Measurements from ENCODE around the gene TBC1D8.

The TBC1D8 gene

GRCh38 chr2:101106453-101107181 is 44.6 kb downstream of the TBC1D8 start:
- Histone ChIP-seq H3K4me3 (no peak overlapping the region), H3K9ac (no peak overlapping the region)

GRCh38 chr2:101105654-101106053 is 45.5 kb downstream of the TBC1D8 start:
- H3K36me3 ChIP-seq = no peaks in the 10 kb centered on the region
- no peak overlapping the region for H3K4me3 ChIP-seq
- H3K4me2 ChIP-seq = no peak overlapping the region
- H3K4me1 ChIP-seq = no peaks in the 10 kb centered on the region
- H3K27ac ChIP-seq = no peak overlapping the region
- no peaks in the 10 kb centered on the region for H3K27me3 ChIP-seq
- peaks cover 22% of the 10 kb centered on the region for H3K9me3 ChIP-seq
- H4K20me1 ChIP-seq = no peaks in the 10 kb centered on the region
- H3K9ac ChIP-seq = no peak overlapping the region
- no peak for TF ChIP-seq Cebpa-rat (IDR thresholded peaks at IDR 0.05)

More at GRCh38 chr2:101106453-101107181, 44.6 kb downstream of the TBC1D8 start:
- Histone ChIP-seq H3K36me3 (no peaks in the 10 kb centered on the region), H3K27ac (no peak overlapping the region), H4K20me1 (no peaks in the 10 kb centered on the region), H3K4me2 (no peak overlapping the region), H3K9me3 (peaks cover 16% of the 10 kb centered on the region), H3K4me1 (no peaks in the 10 kb centered on the region), H3K27me3 (no peaks in the 10 kb centered on the region)
- TF ChIP-seq Cebpa-rat (IDR thresholded peaks at IDR 0.05) = no peak

GRCh38 chr2:101097638-101098037 is 53.5 kb downstream of the TBC1D8 start:
- Histone ChIP-seq H3K27me3 (no peaks in the 10 kb centered on the region), H3K4me2 (no peak overlapping the region), H3K9me3 (peaks cover 16% of the 10 kb centered on the region), H4K20me1 (no peaks in the 10 kb centered on the region), H3K4me3 (no peak overlapping the region), H3K36me3 (no peaks in the 10 kb centered on the region), H3K9ac (no peak overlapping the region), H3K27ac (no peak overlapping the region), H3K4me1 (no peaks in the 10 kb centered on the region)
- no peak for TF ChIP-seq Cebpa-rat (IDR thresholded peaks at IDR 0.05)

GRCh38 chr2:101096619-101097142 is 54.5 kb downstream of the TBC1D8 start:
- Histone ChIP-seq H3K4me3 (no peak overlapping the region), H3K27ac (no peak overlapping the region), H3K27me3 (no peaks in the 10 kb centered on the region), H3K4me1 (no peaks in the 10 kb centered on the region), H3K9ac (no peak overlapping the region), H4K20me1 (no peaks in the 10 kb centered on the region), H3K36me3 (no peaks in the 10 kb centered on the region), H3K9me3 (peaks cover 9% of the 10 kb centered on the region), H3K4me2 (no peak overlapping the region)
- no peak for TF ChIP-seq Cebpa-rat (IDR thresholded peaks at IDR 0.05)

- Histone ChIP-seq H3K4me1 (no peaks in the 10 kb centered on the region), H3K4me3 (no peak overlapping the region), H3K36me3 (no peaks in the 10 kb centered on the region), H3K27me3 (no peaks in the 10 kb centered on the region), H4K20me1 (no peaks in the 10 kb centered on the region), H3K4me2 (no peak overlapping the region), H3K9ac (no peak overlapping the region), H3K27ac (no peak overlapping the region), H3K9me3 (no peaks in the 10 kb centered on the region)
- TF ChIP-seq Cebpa-rat (IDR thresholded peaks at IDR 0.05) = no peak
These were observed 56.8 kb downstream of the TBC1D8 start for GRCh38 chr2:101094351-101094750.

GRCh38 chr2:101089942-101090799 is 61.0 kb downstream of the TBC1D8 start:
- H3K4me2 ChIP-seq = no peak overlapping the region
- no peak overlapping the region for H3K27ac ChIP-seq
- no peak for TF ChIP-seq Cebpa-rat (IDR thresholded peaks at IDR 0.05)
- H3K4me3 ChIP-seq = no peak overlapping the region
- no peaks in the 10 kb centered on the region for H3K9me3 ChIP-seq
- H4K20me1 ChIP-seq = no peaks in the 10 kb centered on the region
- no peak overlapping the region for H3K9ac ChIP-seq
- no peaks in the 10 kb centered on the region for H3K4me1 ChIP-seq
- no peaks in the 10 kb centered on the region for H3K27me3 ChIP-seq
- no peaks in the 10 kb centered on the region for H3K36me3 ChIP-seq

- Histone ChIP-seq H3K4me2 (no peak overlapping the region), H3K27ac (no peak overlapping the region), H3K27me3 (no peaks in the 10 kb centered on the region), H3K9ac (no peak overlapping the region), H4K20me1 (no peaks in the 10 kb centered on the region), H3K36me3 (no peaks in the 10 kb centered on the region), H3K4me3 (no peak overlapping the region), H3K4me1 (no peaks in the 10 kb centered on the region), H3K9me3 (no peaks in the 10 kb centered on the region)
- TF ChIP-seq Cebpa-rat (IDR thresholded peaks at IDR 0.05) = no peak
These were observed 61.8 kb downstream of the TBC1D8 start for GRCh38 chr2:101089419-101089818.

- no peak overlapping the region for H3K4me2 ChIP-seq
- no peak for TF ChIP-seq Cebpa-rat (IDR thresholded peaks at IDR 0.05)
- H3K9me3 ChIP-seq = no peaks in the 10 kb centered on the region
- no peaks in the 10 kb centered on the region for H3K36me3 ChIP-seq
- H3K9ac ChIP-seq = no peak overlapping the region
- no peaks in the 10 kb centered on the region for H3K27me3 ChIP-seq
- H3K4me3 ChIP-seq = no peak overlapping the region
- no peaks in the 10 kb centered on the region for H3K4me1 ChIP-seq
- H4K20me1 ChIP-seq = no peaks in the 10 kb centered on the region
- no peak overlapping the region for H3K27ac ChIP-seq
These were observed 63.5 kb downstream of the TBC1D8 start for GRCh38 chr2:101087638-101088037.

- TF ChIP-seq Cebpa-rat (IDR thresholded peaks at IDR 0.05) = no peak
- Histone ChIP-seq H3K9me3 (no peaks in the 10 kb centered on the region), H3K36me3 (no peaks in the 10 kb centered on the region), H3K9ac (no peak overlapping the region), H4K20me1 (no peaks in the 10 kb centered on the region), H3K27me3 (no peaks in the 10 kb centered on the region), H3K27ac (no peak overlapping the region), H3K4me1 (no peaks in the 10 kb centered on the region), H3K4me3 (no peak overlapping the region), H3K4me2 (no peak overlapping the region)
These were observed 67.6 kb downstream of the TBC1D8 start for GRCh38 chr2:101083613-101084012.

GRCh38 chr2:101082998-101083397 is 68.2 kb downstream of the TBC1D8 start:
- Histone ChIP-seq H3K27me3 (no peaks in the 10 kb centered on the region), H3K4me3 (no peak overlapping the region), H3K4me2 (no peak overlapping the region), H3K4me1 (no peaks in the 10 kb centered on the region), H3K9ac (no peak overlapping the region), H4K20me1 (no peaks in the 10 kb centered on the region), H3K9me3 (no peaks in the 10 kb centered on the region), H3K36me3 (no peaks in the 10 kb centered on the region), H3K27ac (no peak overlapping the region)
- TF ChIP-seq Cebpa-rat (IDR thresholded peaks at IDR 0.05) = no peak

All from BLaER1 (cell line).